Esophagus muscularis mucosa (tissue), 3 donors: ENCODE data around the gene STIL.

ENCODE experiments used
- POLR2A ChIP-seq: fragments of 450-650 bp; IDR thresholded peaks from one replicate; pipeline ENCODE4 v1.6.1; 2017; ENCODE audit warnings: antibody characterized with exemption, moderate library complexity, mild to moderate bottlenecking, low read depth
- TF ChIP-seq, protein P1 (sequence below), 3 experiments: fragments of 200-600 bp in 2 of 3; fragments of 450-650 bp in 1 of 3; sonication (generic) in 2 of 3; IDR thresholded peaks; one replicate each; pipeline ENCODE4 v1.5.1; 2017 to 2019; ENCODE audit warnings: antibody characterized with exemption in 3 of 3, mild to moderate bottlenecking in 2 of 3, moderate library complexity in 1 of 3

DNA sequence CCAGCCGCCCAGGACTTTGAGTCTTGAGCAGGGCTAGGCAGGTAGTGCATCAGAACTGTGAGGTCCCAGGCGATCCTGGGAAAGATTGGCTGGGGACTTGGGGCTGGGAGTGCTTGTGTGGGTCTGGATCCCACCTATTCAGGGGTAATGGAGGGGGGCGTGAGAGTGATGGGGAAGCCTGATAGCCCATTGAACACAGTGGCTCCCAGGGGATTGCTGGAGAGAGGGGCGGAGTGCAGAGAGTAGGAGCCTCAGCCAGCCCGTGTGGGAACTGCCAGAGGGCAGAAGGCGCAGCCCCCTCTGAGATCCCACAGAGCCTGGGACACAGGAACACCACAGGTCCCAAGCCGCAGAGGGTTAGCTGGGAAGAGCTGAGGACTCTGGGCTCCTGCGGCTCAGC lies 104.9 kb downstream of the STIL start:
- TF ChIP-seq, protein P1, sequence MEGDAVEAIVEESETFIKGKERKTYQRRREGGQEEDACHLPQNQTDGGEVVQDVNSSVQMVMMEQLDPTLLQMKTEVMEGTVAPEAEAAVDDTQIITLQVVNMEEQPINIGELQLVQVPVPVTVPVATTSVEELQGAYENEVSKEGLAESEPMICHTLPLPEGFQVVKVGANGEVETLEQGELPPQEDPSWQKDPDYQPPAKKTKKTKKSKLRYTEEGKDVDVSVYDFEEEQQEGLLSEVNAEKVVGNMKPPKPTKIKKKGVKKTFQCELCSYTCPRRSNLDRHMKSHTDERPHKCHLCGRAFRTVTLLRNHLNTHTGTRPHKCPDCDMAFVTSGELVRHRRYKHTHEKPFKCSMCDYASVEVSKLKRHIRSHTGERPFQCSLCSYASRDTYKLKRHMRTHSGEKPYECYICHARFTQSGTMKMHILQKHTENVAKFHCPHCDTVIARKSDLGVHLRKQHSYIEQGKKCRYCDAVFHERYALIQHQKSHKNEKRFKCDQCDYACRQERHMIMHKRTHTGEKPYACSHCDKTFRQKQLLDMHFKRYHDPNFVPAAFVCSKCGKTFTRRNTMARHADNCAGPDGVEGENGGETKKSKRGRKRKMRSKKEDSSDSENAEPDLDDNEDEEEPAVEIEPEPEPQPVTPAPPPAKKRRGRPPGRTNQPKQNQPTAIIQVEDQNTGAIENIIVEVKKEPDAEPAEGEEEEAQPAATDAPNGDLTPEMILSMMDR (IDR thresholded peaks at IDR 0.05), result no peak
- no peak for TF ChIP-seq POLR2A
